GM12892 (cell line): Measurements from ENCODE around the gene QRICH1.

Source experiments
- DNase-seq: peaks from one replicate; pipeline ENCODE4 v3.0.0; 2011; ENCODE audit not compliant: insufficient read length
- FAIRE-seq: peaks from 2 replicates; lab custom pipeline; 2011; peaks lifted over from hg19 to GRCh38; lab: Jason Lieb, UNC
- POLR2A ChIP-seq: IDR thresholded peaks from 2 replicates; pipeline ENCODE4 v1.6.1; 2011; ENCODE audit warnings: low read depth, low read length, control low read depth
- POLR2AphosphoS5 ChIP-seq: IDR thresholded peaks from 2 replicates; pipeline ENCODE4 v1.6.1; 2011; ENCODE audit warnings: low read depth, low read length, control low read depth
- TAF1 ChIP-seq: IDR thresholded peaks from 2 replicates; pipeline ENCODE4 v1.6.1; 2011; ENCODE audit warnings: low read depth, mild to moderate bottlenecking, control low read depth, low read length, borderline replicate concordance

The QRICH1 gene

GRCh38 chr3:49124991-49125670 lies 31.3 kb upstream of the QRICH1 start:
- TF ChIP-seq POLR2AphosphoS5 (no peak), POLR2A (no peak), TAF1 (no peak)
- DNase-seq (no peak), FAIRE-seq (no peak)

- FAIRE-seq: no peak
These were observed 30.3 kb upstream of the QRICH1 start for GRCh38 chr3:49124203-49124602.

GRCh38 chr3:49123687-49124086 lies 29.8 kb upstream of the QRICH1 start:
- FAIRE-seq (no peak), DNase-seq (no peak)
- TF ChIP-seq TAF1: no peak
- TF ChIP-seq POLR2AphosphoS5: no peak
- no peak for TF ChIP-seq POLR2A

More at GRCh38 chr3:49124203-49124602, 30.3 kb upstream of the QRICH1 start:
- TF ChIP-seq POLR2A (no peak), POLR2AphosphoS5 (no peak), TAF1 (no peak)
- no peak for DNase-seq

GRCh38 chr3:49122886-49123545 lies 29.1 kb upstream of the QRICH1 start:
- no peak for TF ChIP-seq POLR2AphosphoS5
- TF ChIP-seq POLR2A: no peak
- no peak for TF ChIP-seq TAF1
- no peak for FAIRE-seq
- DNase-seq: no peak

- DNase-seq: no peak
- no peak for FAIRE-seq
- no peak for TF ChIP-seq POLR2AphosphoS5
These were observed 28.6 kb upstream of the QRICH1 start for GRCh38 chr3:49122451-49122850.

- TF ChIP-seq POLR2A (no peak), POLR2AphosphoS5 (no peak), TAF1 (no peak)
- no peak for FAIRE-seq
- DNase-seq: no peak
These were observed 28.2 kb upstream of the QRICH1 start for GRCh38 chr3:49122022-49122421.

- no peak for FAIRE-seq
- TF ChIP-seq POLR2A (no peak), TAF1 (no peak), POLR2AphosphoS5 (no peak)
- DNase-seq: no peak
These were observed 27.4 kb upstream of the QRICH1 start for GRCh38 chr3:49121132-49121736.

GRCh38 chr3:49120438-49121131 lies 26.7 kb upstream of the QRICH1 start, which contains the start of gene USP19:
USP19 (minus strand) TSS chr3:49120823; CDS start chr3:49119145, 1,678 bp downstream.
- peak; percentile 99 for FAIRE-seq
- peak; percentile 92 for TF ChIP-seq POLR2A
- no peak for TF ChIP-seq TAF1
- peak; percentile 82 for TF ChIP-seq POLR2AphosphoS5
- DNase-seq: peak; percentile 99

- DNase-seq (no peak), FAIRE-seq (no peak)
- TF ChIP-seq POLR2A: no peak
- TF ChIP-seq TAF1: no peak
- no peak for TF ChIP-seq POLR2AphosphoS5
These were observed 26.2 kb upstream of the QRICH1 start for GRCh38 chr3:49120096-49120437.

GRCh38 chr3:49119439-49119838 lies 25.6 kb upstream of the QRICH1 start:
- TF ChIP-seq POLR2A (no peak), TAF1 (no peak), POLR2AphosphoS5 (no peak)
- no peak for FAIRE-seq
- no peak for DNase-seq

- no peak for TF ChIP-seq POLR2A
- TF ChIP-seq TAF1: no peak
- TF ChIP-seq POLR2AphosphoS5: no peak
- FAIRE-seq: no peak
- DNase-seq: no peak
These were observed 25.2 kb upstream of the QRICH1 start for GRCh38 chr3:49119036-49119435.

GRCh38 chr3:49112262-49112661 lies 18.4 kb upstream of the QRICH1 start:
- TF ChIP-seq TAF1: no peak
- no peak for TF ChIP-seq POLR2AphosphoS5
- no peak for TF ChIP-seq POLR2A
- FAIRE-seq (no peak), DNase-seq (no peak)
